ENCODE data around the gene ASCL4.

Gene ASCL4

GRCh38 chr12:107794451-107794850 lies 19.9 kb downstream of the ASCL4 start:
- H3K27ac Mint-ChIP-seq, result no peak overlapping the region
- no peaks in the 10 kb centered on the region for H3K4me1 Mint-ChIP-seq (ENCODE audit: low read depth)
- H3K27me3 Mint-ChIP-seq, result peaks cover 17% of the 10 kb centered on the region
- no peak overlapping the region for H3K4me3 Mint-ChIP-seq
- no peaks in the 10 kb centered on the region for H3K36me3 Mint-ChIP-seq
- H3K9me3 Mint-ChIP-seq (ENCODE audit: low read depth), result peaks cover 5% of the 10 kb centered on the region

- Mint-ChIP-seq H3K4me3 (no peak overlapping the region), H3K27ac (no peak overlapping the region), H3K36me3 (no peaks in the 10 kb centered on the region), H3K4me1 (ENCODE audit: low read depth) (no peaks in the 10 kb centered on the region), H3K9me3 (ENCODE audit: low read depth) (no peaks in the 10 kb centered on the region), H3K27me3 (peaks cover 15% of the 10 kb centered on the region)
These were observed 24.1 kb downstream of the ASCL4 start for GRCh38 chr12:107798580-107798979.

GRCh38 chr12:107801150-107801549 lies 26.6 kb downstream of the ASCL4 start:
- H3K4me3 Mint-ChIP-seq, result no peak overlapping the region
- no peaks in the 10 kb centered on the region for H3K36me3 Mint-ChIP-seq
- no peaks in the 10 kb centered on the region for H3K9me3 Mint-ChIP-seq (ENCODE audit: low read depth)
- no peaks in the 10 kb centered on the region for H3K4me1 Mint-ChIP-seq (ENCODE audit: low read depth)
- H3K27me3 Mint-ChIP-seq, result peaks cover 9% of the 10 kb centered on the region
- H3K27ac Mint-ChIP-seq, result no peak overlapping the region

GRCh38 chr12:107803092-107803491 lies 28.6 kb downstream of the ASCL4 start:
- H3K4me3 Mint-ChIP-seq, result no peak overlapping the region
- H3K4me1 Mint-ChIP-seq (ENCODE audit: low read depth), result no peaks in the 10 kb centered on the region

GRCh38 chr12:107805488-107806180 lies 31.1 kb downstream of the ASCL4 start:
- no peaks in the 10 kb centered on the region for H3K36me3 Mint-ChIP-seq

More at GRCh38 chr12:107803092-107803491, 28.6 kb downstream of the ASCL4 start:
- H3K27me3 Mint-ChIP-seq, result no peaks in the 10 kb centered on the region
- H3K36me3 Mint-ChIP-seq, result no peaks in the 10 kb centered on the region
- no peak overlapping the region for H3K27ac Mint-ChIP-seq
- H3K9me3 Mint-ChIP-seq (ENCODE audit: low read depth), result no peaks in the 10 kb centered on the region

GRCh38 chr12:107807471-107808150 lies 33.1 kb downstream of the ASCL4 start:
- Mint-ChIP-seq H3K27ac (no peak overlapping the region), H3K4me3 (no peak overlapping the region), H3K9me3 (ENCODE audit: low read depth) (no peaks in the 10 kb centered on the region), H3K4me1 (ENCODE audit: low read depth) (no peaks in the 10 kb centered on the region), H3K27me3 (peaks cover 5% of the 10 kb centered on the region), H3K36me3 (no peaks in the 10 kb centered on the region)

More at GRCh38 chr12:107805488-107806180, 31.1 kb downstream of the ASCL4 start:
- no peak overlapping the region for H3K4me3 Mint-ChIP-seq
- H3K27ac Mint-ChIP-seq, result no peak overlapping the region
- H3K9me3 Mint-ChIP-seq (ENCODE audit: low read depth), result no peaks in the 10 kb centered on the region
- peaks cover 5% of the 10 kb centered on the region for H3K27me3 Mint-ChIP-seq
- no peaks in the 10 kb centered on the region for H3K4me1 Mint-ChIP-seq (ENCODE audit: low read depth)

- peaks cover 11% of the 10 kb centered on the region for H3K9me3 Mint-ChIP-seq (ENCODE audit: low read depth)
- no peak overlapping the region for H3K27ac Mint-ChIP-seq
- no peak overlapping the region for H3K4me3 Mint-ChIP-seq
- H3K27me3 Mint-ChIP-seq, result peaks cover 3% of the 10 kb centered on the region
- peaks cover 5% of the 10 kb centered on the region for H3K36me3 Mint-ChIP-seq
- no peaks in the 10 kb centered on the region for H3K4me1 Mint-ChIP-seq (ENCODE audit: low read depth)
These were observed 42.7 kb downstream of the ASCL4 start for GRCh38 chr12:107817250-107817649.

- peaks cover 6% of the 10 kb centered on the region for H3K36me3 Mint-ChIP-seq
- H3K9me3 Mint-ChIP-seq (ENCODE audit: low read depth), result peaks cover 11% of the 10 kb centered on the region
- H3K27ac Mint-ChIP-seq, result no peak overlapping the region
- peaks cover 8% of the 10 kb centered on the region for H3K27me3 Mint-ChIP-seq
- no peaks in the 10 kb centered on the region for H3K4me1 Mint-ChIP-seq (ENCODE audit: low read depth)
- no peak overlapping the region for H3K4me3 Mint-ChIP-seq
These were observed 44.5 kb downstream of the ASCL4 start for GRCh38 chr12:107818984-107819383.

GRCh38 chr12:107822356-107822755 lies 47.9 kb downstream of the ASCL4 start:
- H3K9me3 Mint-ChIP-seq (ENCODE audit: low read depth), result peaks cover 28% of the 10 kb centered on the region
- no peak overlapping the region for H3K27ac Mint-ChIP-seq
- no peaks in the 10 kb centered on the region for H3K4me1 Mint-ChIP-seq (ENCODE audit: low read depth)
- no peak overlapping the region for H3K4me3 Mint-ChIP-seq
- H3K36me3 Mint-ChIP-seq, result peaks cover 13% of the 10 kb centered on the region
- H3K27me3 Mint-ChIP-seq, result peaks cover 16% of the 10 kb centered on the region

Measured in activated naive CD8-positive, alpha-beta T cell (primary cell).